HEK293T (cell line): ENCODE results near the gene TMEM190.

Experiments used
- BHLHE40 ChIP-seq: fragments of 450-650 bp; IDR thresholded peaks from 2 replicates; pipeline ENCODE4 v1.6.1; 2016; ENCODE audit warnings: mild to moderate bottlenecking, moderate library complexity, borderline replicate concordance
- SUZ12 ChIP-seq: fragments of 450-650 bp; IDR thresholded peaks from 2 replicates; pipeline ENCODE4 v1.6.1; 2016; ENCODE audit warnings: mild to moderate bottlenecking

GRCh38 chr19:55354698-55355212 is 21.9 kb upstream of the TMEM190 start, which contains the start of gene COX6B2:
- no peak for TF ChIP-seq SUZ12
- no peak for TF ChIP-seq BHLHE40
